C4-2B (cell line): ENCODE measurements around the gene METTL26.
"Not testable (repeated sequence)": the region's sequence is repeated elsewhere in the genome, so short reads cannot be mapped to it uniquely, and the experiment has no call there.

ENCODE experiments used
- H3K27ac ChIP-seq: fragments of 450-650 bp; 2 replicates; pipeline ENCODE4 v1.5.1; 2017
- CTCF ChIP-seq: fragments of 450-650 bp; conservative IDR thresholded peaks from 2 replicates; pipeline ENCODE4 v1.5.1; 2017; ENCODE audit warnings: mild to moderate bottlenecking
- ZFX ChIP-seq: fragments of 450-650 bp; IDR thresholded peaks from 2 replicates; pipeline ENCODE4 v1.6.1; 2017

METTL26 gene

GRCh38 chr16:598823-599739 is 37.0 kb downstream of the METTL26 start:
- no peak overlapping the region for H3K27ac ChIP-seq
- TF ChIP-seq CTCF (no peak), ZFX (no peak)

GRCh38 chr16:597655-598054 is 38.5 kb downstream of the METTL26 start:
- H3K27ac ChIP-seq = not testable (repeated sequence)

GRCh38 chr16:596736-597060 is 39.4 kb downstream of the METTL26 start:
- TF ChIP-seq ZFX = no peak
- TF ChIP-seq CTCF = no peak
- H3K27ac ChIP-seq = no peak overlapping the region

GRCh38 chr16:595942-596735 is 40.0 kb downstream of the METTL26 start:
- no peak for TF ChIP-seq ZFX
- TF ChIP-seq CTCF = no peak
- H3K27ac ChIP-seq = no peak overlapping the region; the same call in 1 of the 2 replicates

GRCh38 chr16:595094-595528 is 41.0 kb downstream of the METTL26 start:
- H3K27ac ChIP-seq = peak overlapping the region; percentile 99; the same call in 1 of the 2 replicates
- TF ChIP-seq CTCF (no peak), ZFX (no peak)

- TF ChIP-seq ZFX = no peak
- no peak for TF ChIP-seq CTCF
- peak overlapping the region; percentile 99 for H3K27ac ChIP-seq
Observed at GRCh38 chr16:593807-594206, 42.3 kb downstream of the METTL26 start.

GRCh38 chr16:593406-593805 is 42.7 kb downstream of the METTL26 start:
- peak overlapping the region; percentile 99 for H3K27ac ChIP-seq
- TF ChIP-seq ZFX (no peak), CTCF (no peak)
